D341Med (cell line): Measurements from ENCODE around the gene UPF2.
A peak's percentile ranks its signal among the peaks of the same experiment; 100 is the strongest.
"Not testable (repeated sequence)": the region's sequence is repeated elsewhere in the genome, so short reads cannot be mapped to it uniquely, and the experiment has no call there.

Source experiments
- DNase-seq: peaks from one replicate; pipeline ENCODE4 v3.0.0; 2012; ENCODE audit warnings: low spot score

The UPF2 gene, protein sequence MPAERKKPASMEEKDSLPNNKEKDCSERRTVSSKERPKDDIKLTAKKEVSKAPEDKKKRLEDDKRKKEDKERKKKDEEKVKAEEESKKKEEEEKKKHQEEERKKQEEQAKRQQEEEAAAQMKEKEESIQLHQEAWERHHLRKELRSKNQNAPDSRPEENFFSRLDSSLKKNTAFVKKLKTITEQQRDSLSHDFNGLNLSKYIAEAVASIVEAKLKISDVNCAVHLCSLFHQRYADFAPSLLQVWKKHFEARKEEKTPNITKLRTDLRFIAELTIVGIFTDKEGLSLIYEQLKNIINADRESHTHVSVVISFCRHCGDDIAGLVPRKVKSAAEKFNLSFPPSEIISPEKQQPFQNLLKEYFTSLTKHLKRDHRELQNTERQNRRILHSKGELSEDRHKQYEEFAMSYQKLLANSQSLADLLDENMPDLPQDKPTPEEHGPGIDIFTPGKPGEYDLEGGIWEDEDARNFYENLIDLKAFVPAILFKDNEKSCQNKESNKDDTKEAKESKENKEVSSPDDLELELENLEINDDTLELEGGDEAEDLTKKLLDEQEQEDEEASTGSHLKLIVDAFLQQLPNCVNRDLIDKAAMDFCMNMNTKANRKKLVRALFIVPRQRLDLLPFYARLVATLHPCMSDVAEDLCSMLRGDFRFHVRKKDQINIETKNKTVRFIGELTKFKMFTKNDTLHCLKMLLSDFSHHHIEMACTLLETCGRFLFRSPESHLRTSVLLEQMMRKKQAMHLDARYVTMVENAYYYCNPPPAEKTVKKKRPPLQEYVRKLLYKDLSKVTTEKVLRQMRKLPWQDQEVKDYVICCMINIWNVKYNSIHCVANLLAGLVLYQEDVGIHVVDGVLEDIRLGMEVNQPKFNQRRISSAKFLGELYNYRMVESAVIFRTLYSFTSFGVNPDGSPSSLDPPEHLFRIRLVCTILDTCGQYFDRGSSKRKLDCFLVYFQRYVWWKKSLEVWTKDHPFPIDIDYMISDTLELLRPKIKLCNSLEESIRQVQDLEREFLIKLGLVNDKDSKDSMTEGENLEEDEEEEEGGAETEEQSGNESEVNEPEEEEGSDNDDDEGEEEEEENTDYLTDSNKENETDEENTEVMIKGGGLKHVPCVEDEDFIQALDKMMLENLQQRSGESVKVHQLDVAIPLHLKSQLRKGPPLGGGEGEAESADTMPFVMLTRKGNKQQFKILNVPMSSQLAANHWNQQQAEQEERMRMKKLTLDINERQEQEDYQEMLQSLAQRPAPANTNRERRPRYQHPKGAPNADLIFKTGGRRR

DNA sequence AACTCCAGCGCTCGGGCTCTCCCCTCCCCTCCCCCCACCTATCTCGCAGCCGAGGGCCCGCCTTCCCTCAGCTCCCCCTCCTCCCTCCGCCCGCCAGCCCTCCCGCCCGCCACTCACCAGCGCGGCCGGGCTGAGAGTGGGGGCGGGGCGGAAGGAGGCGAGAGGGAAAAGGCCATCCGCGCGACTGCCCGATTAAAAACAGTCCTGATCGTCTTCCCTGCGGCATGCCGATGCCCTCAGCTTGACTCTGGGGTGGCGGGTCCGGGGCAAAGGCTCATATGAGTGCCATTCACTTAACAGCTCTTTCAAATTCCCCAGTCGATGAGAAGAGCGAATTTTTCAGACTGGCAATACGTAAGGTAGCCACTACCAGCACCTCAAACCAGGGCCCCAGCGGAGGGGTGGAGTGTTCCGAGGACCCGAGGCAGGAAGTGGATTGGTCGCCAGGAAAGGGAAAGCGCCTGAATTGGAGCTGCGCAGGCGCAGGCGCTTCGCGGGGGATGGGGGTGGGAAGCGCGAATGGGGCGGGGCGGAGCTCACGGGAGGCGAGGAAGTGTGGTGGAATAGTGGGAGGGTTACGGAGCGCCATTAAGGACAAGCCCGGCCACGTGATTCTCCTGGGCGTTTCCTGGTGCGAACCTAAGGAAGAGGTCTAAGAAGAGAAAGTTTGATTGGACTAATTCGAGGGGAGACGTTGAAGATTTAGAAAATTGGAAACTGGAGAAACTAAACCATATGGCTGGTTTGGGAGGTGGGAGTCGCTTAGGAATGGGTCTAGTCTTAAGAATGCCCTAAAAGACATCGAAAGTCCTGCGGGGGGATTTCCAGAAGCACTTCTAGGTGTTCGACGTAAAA, at the start of gene UPF2:
Gene UPF2 (minus strand): TSS at position 13 of the 855 bp plus-strand sequence. CDS start 7,386 bp downstream, outside the sequence.
- peak; percentile 98 for DNase-seq

DNA sequence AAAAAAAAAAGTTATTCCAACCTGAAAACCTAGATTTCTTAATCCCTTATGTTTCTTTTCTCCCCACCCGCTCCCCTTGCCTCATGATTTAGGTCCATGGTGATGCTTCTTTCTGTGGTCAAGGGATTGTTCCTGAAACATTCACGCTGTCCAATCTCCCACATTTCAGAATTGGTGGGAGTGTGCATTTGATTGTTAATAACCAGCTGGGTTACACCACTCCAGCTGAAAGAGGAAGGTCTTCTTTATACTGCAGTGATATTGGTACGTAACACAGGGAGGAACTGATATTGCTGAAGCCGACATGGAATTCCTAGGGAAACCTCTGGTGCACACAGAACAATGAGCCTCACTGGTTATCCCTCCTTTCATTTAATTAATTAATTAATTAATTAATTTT, 48.8 kb upstream of the UPF2 start:
- no peak for DNase-seq

DNA sequence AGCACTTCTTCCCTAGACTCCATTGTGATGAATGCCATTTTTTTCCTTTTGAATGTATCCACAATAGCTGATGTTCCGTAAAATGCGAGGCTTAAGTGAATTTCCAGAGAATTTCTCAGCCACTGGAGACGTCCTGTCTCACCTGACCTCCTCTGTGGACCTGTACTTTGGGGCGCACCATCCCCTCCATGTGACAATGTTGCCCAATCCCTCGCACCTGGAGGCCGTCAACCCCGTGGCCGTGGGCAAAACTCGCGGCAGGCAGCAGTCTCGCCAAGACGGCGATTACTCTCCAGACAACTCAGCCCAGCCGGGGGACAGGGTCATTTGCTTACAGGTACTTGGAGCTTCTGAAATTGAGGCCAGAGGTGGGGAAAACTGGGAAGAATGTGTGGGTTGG, 46.3 kb upstream of the UPF2 start:
- DNase-seq: no peak

DNA sequence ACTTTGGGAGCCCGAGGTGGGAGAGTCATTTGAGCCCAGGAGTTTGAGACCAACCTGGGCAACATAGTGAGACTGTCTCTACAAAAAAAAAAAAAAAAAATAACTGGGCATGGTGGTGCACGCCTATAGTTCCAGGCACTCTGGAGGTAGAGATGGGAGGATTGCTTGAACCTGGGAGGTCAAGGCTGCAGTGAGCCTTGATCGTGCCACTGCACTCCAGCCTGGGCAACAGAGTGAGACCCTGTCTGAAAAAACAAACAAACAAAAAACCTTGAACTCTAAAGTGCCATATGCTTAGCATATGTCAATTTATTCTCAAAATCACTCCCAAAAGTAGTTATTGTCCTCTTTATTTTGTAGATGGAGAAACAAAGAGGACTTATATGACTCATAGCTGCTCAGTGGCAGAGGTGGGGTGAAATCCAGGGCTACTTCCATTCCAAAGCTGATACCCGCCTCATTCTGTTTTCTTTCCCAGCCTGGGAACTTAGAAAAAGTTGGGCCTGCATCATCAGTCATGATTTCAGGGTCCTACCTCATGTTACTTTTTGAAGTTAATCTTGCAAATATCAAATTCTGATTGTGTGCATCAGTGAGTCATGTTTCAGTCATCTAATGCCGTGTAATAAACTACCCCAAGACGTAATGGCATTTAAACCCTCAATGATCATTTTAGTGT, 39.4 kb upstream of the UPF2 start:
- DNase-seq: no peak

DNA sequence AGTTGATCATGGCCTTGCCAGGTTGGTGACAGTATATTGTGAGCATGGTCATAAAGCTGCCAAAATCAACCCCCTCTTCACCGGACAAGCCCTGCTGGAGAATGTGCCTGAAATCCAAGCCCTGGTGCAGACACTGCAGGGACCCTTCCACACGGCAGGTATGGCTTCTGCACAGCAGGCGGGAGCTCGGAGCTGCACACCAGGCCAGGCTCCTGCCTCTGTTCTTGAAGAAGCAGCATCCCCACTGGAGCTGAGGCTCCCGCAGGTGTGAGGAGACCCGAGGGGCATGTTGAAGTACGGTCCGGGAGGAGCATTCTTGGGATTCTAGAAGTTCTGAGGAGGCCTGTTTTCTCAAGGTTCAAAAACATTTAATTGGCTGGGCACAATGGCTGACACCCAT, 38.9 kb upstream of the UPF2 start:
- no peak for DNase-seq

DNA sequence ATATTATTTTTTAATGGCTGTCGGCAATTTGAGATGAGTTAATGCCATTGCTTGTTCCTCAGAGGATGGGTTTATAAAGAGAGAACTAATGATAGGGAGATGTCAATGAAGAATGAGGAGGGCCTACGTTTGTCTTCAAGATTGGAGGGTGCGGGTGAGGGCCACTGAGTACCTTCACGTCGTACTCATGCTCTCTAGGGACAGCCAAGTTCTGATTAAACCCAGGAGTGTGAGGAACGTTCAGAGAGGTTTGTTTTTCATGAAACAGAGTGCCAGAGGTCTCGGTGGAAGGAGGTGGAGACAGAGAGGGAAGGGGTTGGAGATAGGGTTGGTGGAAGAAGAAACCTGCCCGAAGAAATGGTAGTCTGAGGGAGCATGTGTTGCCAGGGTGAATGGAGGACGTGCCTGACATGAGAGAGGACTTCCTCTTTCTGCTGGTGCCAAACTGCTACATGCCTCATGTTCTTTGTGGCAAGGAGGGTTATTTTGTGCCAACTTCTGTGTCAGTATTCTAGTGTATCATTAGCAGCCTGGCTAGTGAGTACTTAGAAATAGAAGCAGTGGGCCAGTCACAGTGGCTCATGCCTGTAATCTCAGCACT, 35.1 kb upstream of the UPF2 start:
- DNase-seq: no peak

DNA sequence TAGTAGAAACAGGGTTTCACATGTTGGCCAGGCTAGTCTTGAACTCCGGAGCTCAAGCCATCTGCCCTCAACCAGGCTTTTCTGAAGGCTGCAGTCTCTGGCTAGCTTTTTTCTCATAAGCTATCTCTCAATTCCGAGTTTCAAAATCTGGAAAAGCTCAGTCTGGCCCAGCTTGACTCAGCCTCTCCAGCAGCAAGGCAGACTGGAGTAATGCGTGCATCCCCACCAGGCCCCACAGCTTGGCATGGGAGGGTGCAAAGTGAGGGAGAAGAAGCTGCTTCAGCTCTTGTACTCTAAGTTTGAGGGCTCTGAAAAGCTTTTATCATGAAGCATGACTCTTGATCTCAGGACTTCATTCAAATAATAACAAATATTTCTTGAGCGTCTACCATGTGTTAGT, 30.9 kb upstream of the UPF2 start:
- no peak for DNase-seq

DNA sequence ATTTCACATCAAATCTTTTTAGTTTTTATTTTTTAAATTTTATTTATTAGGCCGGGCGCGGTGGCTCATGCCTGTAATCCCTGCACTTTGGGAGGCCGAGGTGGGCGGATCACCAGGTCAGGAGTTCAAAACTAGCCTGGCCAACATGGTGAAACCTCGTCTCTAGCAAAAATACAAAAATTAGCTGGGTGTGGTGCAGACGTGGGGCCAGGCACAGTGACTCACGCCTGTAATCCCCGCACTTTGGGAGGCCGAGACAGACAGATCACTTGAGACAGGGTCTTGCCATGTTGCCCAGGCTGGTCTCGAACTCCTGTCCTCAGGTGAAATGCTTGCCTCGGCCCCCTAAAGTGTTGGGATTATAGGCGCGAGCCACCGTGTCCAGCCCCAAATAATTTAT, 28.8 kb upstream of the UPF2 start:
- DNase-seq: not testable (repeated sequence)

DNA sequence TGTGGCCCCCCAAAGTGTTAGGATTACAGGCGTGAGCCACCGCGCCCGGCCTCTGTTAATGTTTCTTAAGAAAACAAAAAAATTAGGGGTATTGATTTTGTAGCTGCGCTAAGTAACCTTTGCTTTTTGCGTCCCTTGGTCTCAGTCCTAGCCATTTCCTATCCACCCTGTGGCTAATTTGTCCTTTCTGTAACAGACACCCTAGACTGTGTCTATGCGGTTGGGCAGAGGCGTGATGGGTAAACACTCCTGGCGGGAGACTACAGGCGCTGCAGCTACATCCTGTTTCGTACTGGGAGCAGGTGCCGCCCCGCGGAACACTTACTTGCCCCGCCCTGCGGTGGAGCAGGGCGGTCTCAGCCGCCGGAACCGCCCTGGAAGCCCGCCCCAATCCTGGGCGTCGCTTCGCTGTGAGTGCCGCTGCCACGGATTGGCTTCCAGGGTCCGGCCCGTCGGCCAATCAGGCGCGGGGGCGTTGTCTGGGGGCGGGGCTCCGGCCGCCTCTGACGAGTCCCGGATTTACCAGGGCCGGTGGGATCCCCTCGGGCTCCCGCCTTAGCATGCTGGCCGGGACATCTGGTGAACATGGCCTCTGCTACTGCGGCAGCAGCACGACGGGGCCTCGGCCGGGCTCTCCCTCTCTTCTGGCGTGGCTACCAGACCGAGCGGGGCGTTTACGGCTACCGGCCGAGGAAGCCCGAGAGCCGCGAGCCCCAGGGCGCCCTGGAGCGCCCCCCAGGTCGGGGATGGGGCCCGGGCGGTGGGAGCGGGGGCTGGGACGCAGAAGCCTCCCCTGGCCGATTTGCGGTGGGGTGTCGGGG, 26.1 kb upstream of the UPF2 start, which contains the start of gene DHTKD1:
Gene DHTKD1 (plus strand): TSS at position 506 of the 821 bp plus-strand sequence. CDS start 80 bp downstream, at position 586.
- DNase-seq: peak; percentile 99

DNA sequence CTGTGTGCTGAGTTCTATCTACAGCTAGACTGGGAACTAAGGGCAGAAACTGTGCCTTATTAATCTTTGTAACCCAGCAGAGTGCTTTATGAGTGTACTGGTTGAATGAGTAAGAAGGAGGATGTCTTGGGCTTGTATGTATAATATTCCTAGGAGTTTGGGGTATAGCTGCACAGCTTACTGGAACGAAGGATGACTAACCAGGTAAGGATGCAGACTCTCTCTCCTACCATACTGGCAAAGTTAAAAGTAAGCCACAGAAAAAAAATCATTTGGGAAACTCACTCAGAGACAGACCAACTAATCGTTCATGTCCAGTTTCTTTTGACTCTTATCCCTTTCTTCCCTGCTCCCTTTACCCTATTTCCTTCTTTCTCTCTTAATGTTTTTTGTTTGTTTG, 24.7 kb upstream of the UPF2 start:
- no peak for DNase-seq

DNA sequence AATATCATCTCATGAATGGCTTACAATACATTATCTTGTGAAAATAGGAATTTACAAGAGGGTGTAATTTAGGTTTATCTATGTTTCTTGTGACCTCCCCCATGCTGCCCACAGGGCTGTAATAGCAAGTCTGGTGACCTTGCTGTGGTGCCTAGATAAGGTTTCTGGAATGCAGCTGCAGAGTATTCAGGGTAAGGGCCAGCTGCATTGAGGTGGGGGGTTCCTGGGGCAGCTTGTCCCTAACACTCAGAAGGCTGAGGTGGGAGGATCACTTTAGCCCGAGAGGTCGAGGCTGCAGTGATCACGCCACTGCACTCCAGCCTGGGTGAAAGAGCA, 20.8 kb upstream of the UPF2 start:
- no peak for DNase-seq

DNA sequence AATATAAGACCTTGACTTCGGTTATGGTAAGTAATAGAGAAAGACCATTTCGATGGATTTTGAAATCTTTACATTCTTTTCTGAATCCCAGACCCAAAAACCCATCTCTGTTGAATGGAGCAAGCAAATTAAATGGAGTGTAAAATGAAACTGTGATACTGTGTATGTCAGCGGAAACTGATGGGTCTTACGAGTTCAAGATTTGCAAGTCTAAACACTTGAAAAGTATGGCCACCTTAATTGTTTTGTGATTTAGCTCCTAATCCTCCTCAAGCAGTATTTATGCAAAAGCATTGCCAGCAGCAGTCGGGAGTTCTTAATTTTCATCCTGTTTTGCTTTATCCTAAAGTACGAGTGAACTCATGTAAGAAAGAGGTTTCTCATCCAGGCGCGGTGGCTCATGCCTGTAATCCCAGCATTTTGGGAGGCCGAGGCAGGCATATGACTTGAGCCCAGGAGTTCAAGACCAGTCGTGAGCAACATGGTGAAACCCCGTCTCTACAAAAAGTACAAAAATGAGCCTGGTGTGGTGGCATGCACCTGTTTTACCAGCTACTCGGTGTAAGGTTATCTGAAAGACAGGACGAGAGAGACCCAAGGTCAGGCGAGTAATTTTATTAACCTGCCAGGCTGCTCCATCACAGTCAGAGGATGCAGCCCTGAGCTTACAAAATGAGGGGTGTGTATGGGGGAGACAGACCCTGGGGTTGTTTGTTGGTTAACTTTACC, 20.3 kb upstream of the UPF2 start:
- DNase-seq: no peak

DNA sequence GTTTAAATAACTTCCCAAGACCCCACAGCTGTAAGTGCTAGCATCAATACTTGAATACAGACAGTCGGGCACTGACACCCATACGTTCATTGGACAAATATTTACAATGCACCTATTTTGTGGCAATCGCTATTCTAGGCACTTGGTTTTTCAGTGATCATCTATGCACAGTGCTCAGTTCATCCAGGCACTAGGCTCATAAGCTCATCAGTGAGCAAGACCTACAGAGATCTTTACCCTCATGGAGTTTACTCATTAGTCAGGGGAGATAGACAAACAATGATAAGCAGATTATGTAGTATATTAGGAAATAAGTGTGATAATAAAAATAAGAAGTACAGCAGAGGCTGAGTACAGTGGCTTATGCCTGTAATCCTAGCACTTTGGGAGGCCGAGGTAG, 18.5 kb upstream of the UPF2 start:
- no peak for DNase-seq

DNA sequence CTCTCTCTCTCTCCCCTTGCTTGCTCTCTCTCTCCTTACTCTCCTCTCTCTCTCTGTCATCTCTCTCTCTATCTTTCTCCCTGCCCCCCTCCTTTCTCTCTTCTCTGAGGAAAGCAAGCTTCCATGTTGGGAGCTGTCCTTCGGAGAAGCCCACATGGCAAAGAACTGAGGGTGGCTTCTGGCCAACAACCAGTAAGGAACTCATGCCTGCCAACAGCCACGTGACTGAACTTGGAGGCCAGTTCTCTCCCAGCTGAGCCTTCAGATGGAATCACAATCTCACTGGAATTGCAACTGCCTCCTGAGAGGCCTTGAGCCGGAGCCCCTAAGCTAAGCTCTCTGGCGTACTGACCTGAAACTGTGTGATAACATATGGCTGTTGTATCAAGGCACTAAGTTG, 14.1 kb upstream of the UPF2 start:
- DNase-seq: no peak

DNA sequence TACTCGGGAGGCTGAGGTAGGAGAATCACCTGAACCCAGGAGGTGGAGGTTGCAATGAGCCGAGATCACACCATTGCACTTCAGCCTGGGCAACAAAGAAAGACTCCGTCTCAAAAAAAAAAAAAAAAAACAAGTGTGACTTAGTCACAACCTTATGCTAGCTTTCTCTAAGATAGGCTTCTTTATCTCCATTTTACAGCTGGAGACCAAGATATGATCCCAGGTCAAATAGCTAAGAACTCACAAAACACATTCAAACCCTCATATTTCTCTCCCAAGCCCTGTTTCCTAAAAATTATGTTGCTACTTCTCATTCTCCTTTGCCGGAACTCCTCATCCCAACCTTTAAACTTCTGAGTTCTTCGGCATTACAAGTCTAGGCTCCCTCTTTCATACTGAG, 13.1 kb upstream of the UPF2 start:
- DNase-seq: no peak

DNA sequence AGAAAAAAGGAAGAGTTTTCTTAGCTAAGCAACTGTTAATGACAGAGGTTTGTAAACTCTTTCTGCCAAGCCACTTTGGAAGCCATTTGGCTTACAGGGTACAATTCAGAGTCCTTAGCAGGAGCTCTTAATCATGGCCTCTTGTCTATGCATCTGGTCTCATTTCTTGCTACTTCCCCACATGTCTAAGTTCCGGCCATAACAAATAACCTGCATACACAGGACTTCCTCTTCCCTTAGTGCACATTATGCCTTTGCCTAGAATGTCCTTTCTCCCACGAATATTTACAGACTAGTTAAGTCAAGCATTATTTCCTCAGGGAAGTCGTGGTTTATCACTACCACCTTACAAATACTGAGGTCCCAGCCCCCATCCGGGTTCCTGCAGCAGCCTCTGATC, 8.6 kb upstream of the UPF2 start:
- DNase-seq: no peak

DNA sequence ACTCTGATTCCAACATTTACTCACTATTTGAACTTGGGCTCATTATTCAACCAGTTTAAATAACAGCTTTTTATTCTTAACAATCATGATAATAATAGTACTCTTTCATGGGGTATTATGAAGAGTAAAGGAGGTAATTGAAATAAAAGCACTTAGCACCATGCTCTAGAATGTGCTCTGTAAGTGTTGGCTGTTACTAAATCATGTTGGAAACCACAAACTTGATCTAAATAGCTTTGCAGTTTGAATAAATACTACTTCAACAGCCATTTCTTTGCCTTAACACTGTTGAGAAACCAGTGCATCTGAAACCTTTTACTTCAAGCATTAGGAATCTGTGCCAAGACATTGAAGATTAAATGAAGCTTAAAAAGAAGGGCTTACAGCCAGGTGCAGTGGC, 7.9 kb upstream of the UPF2 start:
- no peak for DNase-seq

DNA sequence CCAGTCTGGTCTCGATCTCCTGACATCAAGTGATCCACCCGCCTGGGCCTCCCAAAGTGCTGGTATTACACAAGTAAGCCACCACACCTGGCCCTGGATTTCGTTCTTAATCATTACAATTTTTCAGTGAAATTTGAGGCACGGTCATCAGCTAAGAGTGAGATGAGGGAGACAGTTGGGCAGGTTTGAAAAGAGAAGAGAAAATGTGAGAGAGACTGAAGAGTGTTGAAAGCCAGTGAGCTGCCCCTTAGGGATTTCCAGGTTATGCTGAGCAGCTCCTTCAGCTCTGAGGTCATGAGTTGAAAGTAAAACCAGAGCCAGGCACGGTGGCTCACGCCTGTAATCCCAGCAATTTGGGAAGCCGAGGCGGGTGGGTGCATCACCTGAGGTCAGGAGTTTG, 5.9 kb upstream of the UPF2 start:
- DNase-seq: no peak

DNA sequence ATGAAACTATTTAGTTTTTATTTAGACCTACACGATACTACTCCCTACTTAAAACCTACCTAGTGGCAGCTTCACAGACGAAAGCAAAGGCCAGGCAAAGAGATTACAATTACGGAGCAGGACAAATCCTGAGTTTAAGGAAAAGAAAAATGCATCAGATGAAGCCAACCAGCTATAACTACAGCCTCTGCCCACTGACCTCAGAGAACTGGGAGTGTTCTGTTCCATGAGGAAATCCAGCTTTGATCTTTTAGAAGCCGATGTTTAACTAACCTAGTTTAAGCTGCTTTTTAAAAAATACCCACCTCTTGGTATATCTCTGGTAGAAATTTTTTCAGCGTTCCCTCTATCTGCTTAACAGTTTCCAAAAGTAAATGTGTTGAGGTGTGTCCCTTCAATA, 3.0 kb upstream of the UPF2 start:
- no peak for DNase-seq
